ENCODE measurements around the gene PAPSS2. TPM values are rescaled to one million over a fixed set of nuclear protein-coding genes. Genes with fewer than 3 reads are reported as not detected.

Gene PAPSS2
- polyA plus RNA-seq, 3 donors: 28.8 to 36.0 (median 33.5) TPM

DNA sequence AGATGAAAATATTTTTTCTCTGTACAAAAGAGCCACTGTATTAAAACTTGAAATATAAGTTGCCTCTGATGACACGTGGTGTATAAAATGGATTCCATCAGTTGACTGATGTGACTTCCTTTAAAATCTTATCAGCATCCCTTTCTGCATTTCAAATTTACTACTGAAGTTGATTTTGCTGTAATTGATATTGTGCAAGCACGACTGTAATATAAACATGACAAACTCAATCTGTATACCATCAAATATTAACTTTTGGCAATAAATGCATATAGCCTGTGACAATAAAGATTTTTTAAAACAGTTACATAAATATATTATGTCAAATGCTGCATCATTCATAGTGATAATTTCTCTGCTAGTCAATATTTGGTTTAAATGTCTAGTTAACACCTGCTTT, 7.8 kb downstream of the PAPSS2 start:
- DNase-seq: no peak

GRCh38 chr10:87668324-87669074, 8.8 kb downstream of the PAPSS2 start:
- no peak for DNase-seq

- DNase-seq: no peak
Measured at GRCh38 chr10:87669752-87670151, 10.1 kb downstream of the PAPSS2 start.

GRCh38 chr10:87670586-87670985, 10.9 kb downstream of the PAPSS2 start:
- DNase-seq: no peak

GRCh38 chr10:87671139-87671815, 11.6 kb downstream of the PAPSS2 start:
- no peak for DNase-seq

DNA sequence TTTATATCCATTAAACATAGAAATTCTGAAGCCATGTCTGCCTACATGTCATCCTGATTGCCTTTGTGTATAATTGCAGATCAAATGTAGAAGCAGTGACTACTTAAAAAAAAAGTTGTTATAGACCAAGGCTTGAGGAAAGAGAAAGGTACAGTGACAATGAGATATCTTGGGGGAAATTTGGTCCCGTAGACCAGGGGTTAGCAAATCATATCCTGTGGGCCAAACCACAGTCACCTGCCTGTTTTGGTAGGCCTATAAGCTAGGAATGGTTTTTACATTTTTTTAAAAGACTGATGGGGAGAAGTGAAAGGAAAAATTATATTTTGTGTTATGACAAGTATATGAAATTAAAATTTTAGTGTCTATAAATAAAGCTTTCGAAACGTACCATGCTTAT, 12.9 kb downstream of the PAPSS2 start:
- DNase-seq: no peak

- no peak for DNase-seq
Measured at GRCh38 chr10:87674943-87675342, 15.3 kb downstream of the PAPSS2 start.

- DNase-seq: no peak
Measured at GRCh38 chr10:87675396-87676376, 16.0 kb downstream of the PAPSS2 start.

DNA sequence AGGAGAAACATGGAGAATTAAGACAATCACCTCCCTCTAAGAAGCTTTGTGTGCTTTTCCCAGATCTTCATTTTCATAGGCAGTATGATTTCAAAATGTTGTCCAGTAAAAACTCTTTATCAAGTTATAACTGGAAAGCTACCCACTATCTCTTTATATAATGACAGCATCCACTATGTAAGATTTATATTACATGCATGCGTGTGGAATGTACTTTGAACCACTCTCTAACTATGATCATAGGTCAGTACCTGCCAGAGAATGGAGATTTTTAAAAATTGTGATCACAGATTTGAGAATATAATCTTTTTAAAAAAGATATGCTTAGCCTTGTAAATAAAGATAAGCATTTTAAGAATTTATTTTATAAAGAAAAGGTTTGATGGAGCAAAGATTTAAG, 17.9 kb downstream of the PAPSS2 start:
- DNase-seq: no peak

- no peak for DNase-seq
Measured at GRCh38 chr10:87678302-87678701, 18.6 kb downstream of the PAPSS2 start.

- DNase-seq: no peak
Measured at GRCh38 chr10:87683356-87683755, 23.7 kb downstream of the PAPSS2 start.

GRCh38 chr10:87684001-87684638, 24.4 kb downstream of the PAPSS2 start:
- DNase-seq: no peak

DNA sequence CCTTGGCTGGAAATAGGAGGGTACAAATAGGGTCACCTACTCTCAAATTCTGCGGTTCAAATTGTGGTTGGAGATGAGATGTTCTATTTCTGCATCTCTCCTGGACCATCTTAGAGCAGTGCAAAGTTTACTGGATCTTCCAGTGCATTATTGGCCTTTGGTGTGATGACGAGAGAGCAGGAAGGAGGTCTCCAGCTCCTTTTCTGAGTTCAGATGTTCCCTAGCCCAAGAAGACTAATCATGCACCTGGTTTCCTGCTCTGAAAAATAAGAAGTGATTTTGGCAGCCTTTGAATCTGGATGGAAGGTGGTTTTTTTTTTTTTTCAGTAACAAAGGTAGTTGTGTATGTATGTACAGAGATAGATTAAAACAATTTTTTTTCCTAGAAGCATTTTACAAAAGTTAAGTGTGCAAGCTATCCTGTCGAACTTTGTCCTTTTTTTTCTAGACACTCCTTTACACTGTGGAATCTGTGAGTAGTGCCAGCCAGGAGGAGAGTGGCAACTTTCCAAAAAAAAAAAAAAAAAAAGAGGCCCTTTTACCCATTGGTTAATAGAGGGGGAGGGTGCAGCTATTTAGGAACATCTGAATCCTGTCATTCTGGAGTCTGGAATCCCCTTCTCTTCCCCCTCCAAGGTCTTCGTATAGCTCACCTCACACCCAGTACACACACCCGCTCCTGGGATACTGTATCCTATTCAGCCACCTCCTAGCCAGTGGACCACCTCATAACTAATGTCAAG, 26.3 kb downstream of the PAPSS2 start:
- DNase-seq: no peak

- DNase-seq: no peak
Measured at GRCh38 chr10:87691506-87692070, 31.9 kb downstream of the PAPSS2 start.

- no peak for DNase-seq
Measured at GRCh38 chr10:87692956-87693484, 33.3 kb downstream of the PAPSS2 start.

GRCh38 chr10:87694011-87694794, 34.5 kb downstream of the PAPSS2 start:
- no peak for DNase-seq

DNA sequence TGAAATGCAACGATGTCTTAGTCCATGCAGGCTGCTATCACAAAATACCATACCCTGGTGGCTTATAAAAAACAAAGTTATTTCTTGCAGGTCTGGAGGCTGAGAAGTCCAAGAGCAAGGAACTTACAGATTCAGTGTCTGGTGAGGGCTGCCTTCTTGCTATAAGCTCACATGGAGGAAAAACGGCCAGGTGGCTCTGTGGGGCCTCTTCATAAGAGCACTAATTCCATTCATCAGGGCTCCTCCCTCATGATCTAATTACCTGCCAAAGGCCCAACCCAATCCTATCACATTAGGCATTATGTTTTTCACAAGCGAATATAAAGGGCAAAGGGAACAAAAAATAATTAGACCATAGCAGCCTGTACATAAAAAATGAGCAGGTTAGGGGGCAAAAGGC, 35.4 kb downstream of the PAPSS2 start:
- DNase-seq: no peak

DNA sequence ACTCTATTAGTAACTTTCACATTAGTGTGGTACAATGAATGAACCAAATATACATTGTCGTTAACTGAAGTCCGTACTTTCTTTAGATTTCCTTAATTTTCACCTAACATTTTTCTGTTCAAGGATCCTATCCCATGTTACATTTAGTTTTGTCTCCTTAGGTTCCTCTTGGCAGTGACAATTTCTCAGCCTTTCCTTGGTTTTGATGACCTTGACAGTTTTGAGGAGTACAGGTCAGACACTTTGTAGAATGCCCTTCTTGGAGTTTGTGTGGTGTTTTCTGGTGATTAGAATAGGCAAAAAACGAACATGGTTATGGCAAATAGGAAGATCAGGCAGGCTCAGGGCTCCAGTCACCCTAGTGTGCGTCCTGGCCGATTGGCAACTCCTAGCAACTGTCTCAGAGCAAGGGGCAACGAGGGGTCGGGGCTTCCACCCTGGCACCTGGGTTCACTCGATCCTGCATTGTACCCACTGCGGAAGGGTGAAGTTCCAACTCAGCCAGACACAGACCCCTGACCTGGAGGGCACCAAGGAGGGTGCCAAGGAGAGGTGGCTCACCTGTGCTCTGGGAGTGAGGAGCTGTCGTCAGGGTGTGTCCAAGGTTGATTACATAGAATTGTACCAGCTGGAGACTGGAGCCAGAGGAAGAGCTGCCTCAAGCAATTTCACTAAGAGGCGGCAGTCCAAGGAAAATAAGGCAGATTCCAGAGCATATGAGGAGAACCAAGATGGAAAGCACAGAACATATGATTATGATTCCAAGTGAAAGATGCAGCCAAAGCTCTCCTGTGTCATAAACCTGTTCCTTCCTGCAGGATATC, 37.5 kb downstream of the PAPSS2 start:
- no peak for DNase-seq

All from renal pelvis (tissue), 4 donors.